Upper lobe of left lung (tissue), 4 donors: ENCODE results near the gene ENDOD1.

Experiments
- POLR2A ChIP-seq, 4 donors: fragments of 450-650 bp; IDR thresholded peaks; one replicate each; pipeline ENCODE4 v1.5.1; 2016 to 2017; ENCODE audit warnings: antibody characterized with exemption in 4 of 4, mild to moderate bottlenecking in 2 of 4
- TF ChIP-seq, protein P1 (sequence below), 6 experiments: fragments of 450-650 bp in 4 of 6; fragments of 200-600 bp in 2 of 6; sonication (generic) in 2 of 6; IDR thresholded peaks; one replicate each; pipeline ENCODE4 v1.5.1; 2016 to 2019; ENCODE audit warnings: antibody characterized with exemption in 6 of 6

DNA sequence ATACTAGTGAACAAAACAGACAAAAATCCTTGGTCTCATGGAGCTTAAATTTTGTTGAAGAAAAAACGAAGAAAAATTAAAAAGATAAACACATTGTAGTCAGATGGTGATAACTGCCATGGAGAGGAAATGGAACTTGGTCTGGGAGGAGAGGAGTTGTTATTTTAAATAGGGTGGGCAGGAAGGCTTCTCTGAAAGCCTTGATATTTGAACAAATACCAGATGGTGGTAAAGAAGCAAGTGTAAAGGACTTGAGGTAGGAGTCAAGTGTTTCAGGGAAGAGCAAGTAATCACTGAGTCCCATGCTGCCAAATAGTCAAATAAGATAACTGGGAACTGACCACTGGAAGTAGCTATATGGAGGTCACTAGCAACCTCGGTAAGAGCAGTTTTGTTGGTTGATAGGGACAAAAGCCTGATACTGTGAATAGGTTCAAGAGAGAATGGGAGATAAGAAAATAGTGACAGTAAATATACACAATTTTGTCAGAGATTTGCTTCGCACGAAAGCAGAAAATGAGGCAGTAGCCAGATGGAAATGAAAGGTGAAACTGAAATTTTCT, 86.3 kb downstream of the ENDOD1 start:
- TF ChIP-seq, protein P1, sequence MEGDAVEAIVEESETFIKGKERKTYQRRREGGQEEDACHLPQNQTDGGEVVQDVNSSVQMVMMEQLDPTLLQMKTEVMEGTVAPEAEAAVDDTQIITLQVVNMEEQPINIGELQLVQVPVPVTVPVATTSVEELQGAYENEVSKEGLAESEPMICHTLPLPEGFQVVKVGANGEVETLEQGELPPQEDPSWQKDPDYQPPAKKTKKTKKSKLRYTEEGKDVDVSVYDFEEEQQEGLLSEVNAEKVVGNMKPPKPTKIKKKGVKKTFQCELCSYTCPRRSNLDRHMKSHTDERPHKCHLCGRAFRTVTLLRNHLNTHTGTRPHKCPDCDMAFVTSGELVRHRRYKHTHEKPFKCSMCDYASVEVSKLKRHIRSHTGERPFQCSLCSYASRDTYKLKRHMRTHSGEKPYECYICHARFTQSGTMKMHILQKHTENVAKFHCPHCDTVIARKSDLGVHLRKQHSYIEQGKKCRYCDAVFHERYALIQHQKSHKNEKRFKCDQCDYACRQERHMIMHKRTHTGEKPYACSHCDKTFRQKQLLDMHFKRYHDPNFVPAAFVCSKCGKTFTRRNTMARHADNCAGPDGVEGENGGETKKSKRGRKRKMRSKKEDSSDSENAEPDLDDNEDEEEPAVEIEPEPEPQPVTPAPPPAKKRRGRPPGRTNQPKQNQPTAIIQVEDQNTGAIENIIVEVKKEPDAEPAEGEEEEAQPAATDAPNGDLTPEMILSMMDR (IDR thresholded peaks at IDR 0.05), result no peak
- TF ChIP-seq POLR2A (IDR thresholded peaks at IDR 0.05), result no peak
